Neural cell (in vitro differentiated cells): Measurements from ENCODE around the gene KAT14.

Experiments
- CTCF ChIP-seq: fragments of 450-650 bp; IDR thresholded peaks from 2 replicates; pipeline ENCODE4 v1.5.1; 2014; ENCODE audit warnings: antibody characterized with exemption, mild to moderate bottlenecking, moderate library complexity; ENCODE audit not compliant: poor library complexity, severe bottlenecking
- EP300 ChIP-seq: fragments of 450-650 bp; conservative IDR thresholded peaks from 2 replicates; pipeline ENCODE4 v1.6.1; 2014; ENCODE audit warnings: antibody characterized with exemption, mild to moderate bottlenecking, moderate library complexity; ENCODE audit not compliant: poor library complexity, severe bottlenecking
- EZH2 ChIP-seq: fragments of 200-600, 300-800 bp; shearing (Covaris generic), sonication (generic); IDR thresholded peaks from 2 replicates; pipeline ENCODE4 v1.6.1; 2014; ENCODE audit warnings: antibody characterized with exemption, low read length, borderline replicate concordance, mild to moderate bottlenecking; ENCODE audit not compliant: insufficient read depth, poor library complexity, severe bottlenecking
- MXI1 ChIP-seq: fragments of 450-650 bp; conservative IDR thresholded peaks from 2 replicates; pipeline ENCODE4 v1.6.1; 2014; ENCODE audit warnings: antibody characterized with exemption, mild to moderate bottlenecking; ENCODE audit not compliant: poor library complexity, severe bottlenecking
- POLR2AphosphoS5 ChIP-seq: IDR thresholded peaks from 2 replicates; pipeline ENCODE4 v1.6.1; 2012
- RAD21 ChIP-seq: fragments of 450-650 bp; conservative IDR thresholded peaks from 2 replicates; pipeline ENCODE4 v1.6.1; 2014; ENCODE audit warnings: antibody characterized with exemption, mild to moderate bottlenecking, moderate library complexity
- REST ChIP-seq: IDR thresholded peaks from 2 replicates; pipeline ENCODE4 v1.6.1; 2012; ENCODE audit warnings: borderline replicate concordance
- SMC3 ChIP-seq: fragments of 450-650 bp; conservative IDR thresholded peaks from 2 replicates; pipeline ENCODE4 v1.6.1; 2014; ENCODE audit warnings: antibody characterized with exemption, mild to moderate bottlenecking, moderate library complexity; ENCODE audit not compliant: poor library complexity
- TAF1 ChIP-seq: IDR thresholded peaks from 2 replicates; pipeline ENCODE4 v1.6.1; 2012; ENCODE audit warnings: low read depth

- TF ChIP-seq CTCF (no peak), RAD21 (no peak), TAF1 (no peak), REST (no peak), POLR2AphosphoS5 (no peak), EZH2 (no peak), SMC3 (no peak), MXI1 (no peak), EP300 (no peak)
Measured at GRCh38 chr20:18144541-18145099, 7.0 kb downstream of the KAT14 start.
